Muscle layer of duodenum (tissue), 2 donors: Measurements from ENCODE around the gene AHDC1.
"Not testable (repeated sequence)": the region's sequence is repeated elsewhere in the genome, so short reads cannot be mapped to it uniquely, and the experiment has no call there.

ENCODE experiments used
- H3K27ac ChIP-seq: one replicate; pipeline ENCODE4 v1.7.0; 2013; ENCODE audit warnings: mild to moderate bottlenecking, low read length
- H3K27me3 ChIP-seq: one replicate; pipeline ENCODE4 v1.7.0; 2013; ENCODE audit warnings: low read depth, mild to moderate bottlenecking, control low read depth, low read length
- H3K36me3 ChIP-seq, 2 donors: one replicate each; pipeline ENCODE4 v1.7.0; 2013; ENCODE audit warnings: low read length in 2 of 2, control low read depth in 1 of 2, mild to moderate bottlenecking in 1 of 2; ENCODE audit not compliant: insufficient read depth in 2 of 2, control insufficient read depth in 1 of 2
- H3K4me1 ChIP-seq, 2 donors: one replicate each; pipeline ENCODE4 v1.7.0; 2013; ENCODE audit warnings: low read length in 2 of 2, mild to moderate bottlenecking in 2 of 2, control low read depth in 1 of 2, moderate library complexity in 1 of 2; ENCODE audit not compliant: insufficient read depth in 2 of 2, control insufficient read depth in 1 of 2
- H3K4me3 ChIP-seq, 2 donors: one replicate each; pipeline ENCODE4 v1.7.0; 2013; ENCODE audit warnings: low read length in 2 of 2, low read depth in 1 of 2, mild to moderate bottlenecking in 1 of 2
- H3K9me3 ChIP-seq, 2 donors: one replicate each; pipeline ENCODE4 v1.7.0; 2013; ENCODE audit warnings: low read length in 2 of 2, control low read depth in 1 of 2, mild to moderate bottlenecking in 1 of 2; ENCODE audit not compliant: control insufficient read depth in 1 of 2
- donor health status: healthy.

The AHDC1 gene

GRCh38 chr1:27632387-27633297 is 28.7 kb upstream of the AHDC1 start:
- peaks cover 0 to 6% of the 10 kb centered on the region in 2 donors for H3K4me1 ChIP-seq
- H3K27me3 ChIP-seq, result peaks cover 7% of the 10 kb centered on the region
- H3K4me3 ChIP-seq, result peak overlapping the region; percentile 11 to 60
- no peaks in the 10 kb centered on the region for H3K9me3 ChIP-seq
- peak overlapping the region; percentile 49 for H3K27ac ChIP-seq
- no peaks in the 10 kb centered on the region for H3K36me3 ChIP-seq

GRCh38 chr1:27630859-27631491 is 27.0 kb upstream of the AHDC1 start:
- no peaks in the 10 kb centered on the region for H3K36me3 ChIP-seq
- peak overlapping the region; percentile 74 for H3K27ac ChIP-seq
- no peaks in the 10 kb centered on the region for H3K9me3 ChIP-seq
- peaks cover 0 to 6% of the 10 kb centered on the region in 2 donors for H3K4me1 ChIP-seq
- peaks cover 7% of the 10 kb centered on the region for H3K27me3 ChIP-seq
- H3K4me3 ChIP-seq, result peak overlapping the region in 1 of 2 donors; percentile 14

- Histone ChIP-seq H3K27me3 (peaks cover 4% of the 10 kb centered on the region), H3K36me3 (no peaks in the 10 kb centered on the region), H3K4me3 (no peak overlapping the region), H3K27ac (peak overlapping the region; percentile 32), H3K4me1 (peaks cover 0 to 3% of the 10 kb centered on the region in 2 donors), H3K9me3 (no peaks in the 10 kb centered on the region)
Observed at GRCh38 chr1:27628712-27629111, 24.8 kb upstream of the AHDC1 start.

GRCh38 chr1:27627733-27628132 is 23.8 kb upstream of the AHDC1 start:
- H3K27me3 ChIP-seq, H3K27ac ChIP-seq, H3K4me3 ChIP-seq, H3K9me3 ChIP-seq, H3K36me3 ChIP-seq, H3K4me1 ChIP-seq: not testable (repeated sequence)

DNA sequence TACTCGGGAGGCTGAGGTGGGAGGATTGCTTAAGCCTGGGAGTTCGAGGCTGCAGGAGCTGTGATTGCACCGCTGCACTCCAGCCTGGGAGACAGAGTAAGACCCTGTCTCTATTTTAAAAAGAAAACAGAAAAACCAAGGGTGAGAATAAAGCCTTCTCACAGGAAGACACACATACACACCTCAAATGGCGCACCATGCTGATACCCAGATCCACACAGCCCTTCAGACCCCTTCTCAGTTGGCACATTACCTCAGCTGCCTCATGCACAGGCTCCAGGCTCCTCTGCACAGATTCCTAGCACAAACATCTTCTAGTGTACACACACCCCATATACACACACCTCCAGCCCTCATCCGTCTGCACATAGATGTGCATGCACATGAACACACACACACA is 23.1 kb upstream of the AHDC1 start:
- no peaks in the 10 kb centered on the region for H3K27me3 ChIP-seq
- no peak overlapping the region for H3K4me3 ChIP-seq
- no peak overlapping the region for H3K27ac ChIP-seq
- no peaks in the 10 kb centered on the region for H3K9me3 ChIP-seq
- H3K4me1 ChIP-seq, result peaks cover 0 to 3% of the 10 kb centered on the region in 2 donors
- no peaks in the 10 kb centered on the region for H3K36me3 ChIP-seq

DNA sequence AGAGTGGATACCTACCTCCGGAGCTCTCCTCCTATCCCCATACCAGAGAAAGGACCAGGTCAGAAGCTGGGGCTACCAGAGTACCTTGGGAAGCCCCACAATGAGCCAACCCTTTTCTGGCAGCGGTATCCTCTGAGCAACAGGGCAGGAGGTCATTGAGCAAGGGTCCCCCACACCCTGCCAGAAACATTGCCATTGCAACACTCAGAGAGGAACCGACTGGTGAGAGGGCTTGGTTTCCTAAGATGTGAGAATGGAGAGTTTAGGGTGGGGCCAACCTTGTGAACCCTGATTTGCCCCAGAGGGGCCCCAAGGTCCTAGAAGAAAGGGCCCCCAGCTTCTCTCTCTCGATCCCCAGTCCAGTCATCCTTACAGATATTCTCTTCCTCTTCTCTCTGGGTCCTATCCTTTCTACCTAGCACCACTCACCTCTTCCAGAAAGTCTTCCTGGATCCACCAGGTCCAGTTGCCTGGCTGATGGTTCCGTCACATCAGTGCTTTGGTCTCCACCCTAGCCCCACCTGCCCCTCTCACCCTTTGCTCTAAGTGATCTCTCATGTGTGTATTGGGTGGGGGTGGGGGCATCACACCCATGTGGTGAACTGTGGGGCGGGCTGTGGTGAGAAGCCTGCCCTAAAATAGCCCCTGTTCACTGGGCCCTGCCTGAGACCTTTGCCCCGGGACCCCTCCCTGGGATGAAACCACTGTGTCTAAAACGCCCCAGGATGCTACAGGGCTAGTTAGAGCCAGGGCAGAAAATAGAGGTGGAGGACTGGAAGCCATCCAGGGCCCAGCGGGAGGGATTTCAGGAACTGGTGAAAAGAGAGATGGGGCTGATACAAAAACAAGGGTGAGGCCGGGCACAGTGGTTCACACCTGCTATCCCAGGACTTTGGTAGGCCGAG is 22.3 kb upstream of the AHDC1 start:
- H3K4me1 ChIP-seq, result peaks cover 0 to 3% of the 10 kb centered on the region in 2 donors
- no peaks in the 10 kb centered on the region for H3K27me3 ChIP-seq
- H3K9me3 ChIP-seq, result no peaks in the 10 kb centered on the region
- H3K36me3 ChIP-seq, result no peaks in the 10 kb centered on the region
- no peak overlapping the region for H3K4me3 ChIP-seq
- H3K27ac ChIP-seq, result no peak overlapping the region

DNA sequence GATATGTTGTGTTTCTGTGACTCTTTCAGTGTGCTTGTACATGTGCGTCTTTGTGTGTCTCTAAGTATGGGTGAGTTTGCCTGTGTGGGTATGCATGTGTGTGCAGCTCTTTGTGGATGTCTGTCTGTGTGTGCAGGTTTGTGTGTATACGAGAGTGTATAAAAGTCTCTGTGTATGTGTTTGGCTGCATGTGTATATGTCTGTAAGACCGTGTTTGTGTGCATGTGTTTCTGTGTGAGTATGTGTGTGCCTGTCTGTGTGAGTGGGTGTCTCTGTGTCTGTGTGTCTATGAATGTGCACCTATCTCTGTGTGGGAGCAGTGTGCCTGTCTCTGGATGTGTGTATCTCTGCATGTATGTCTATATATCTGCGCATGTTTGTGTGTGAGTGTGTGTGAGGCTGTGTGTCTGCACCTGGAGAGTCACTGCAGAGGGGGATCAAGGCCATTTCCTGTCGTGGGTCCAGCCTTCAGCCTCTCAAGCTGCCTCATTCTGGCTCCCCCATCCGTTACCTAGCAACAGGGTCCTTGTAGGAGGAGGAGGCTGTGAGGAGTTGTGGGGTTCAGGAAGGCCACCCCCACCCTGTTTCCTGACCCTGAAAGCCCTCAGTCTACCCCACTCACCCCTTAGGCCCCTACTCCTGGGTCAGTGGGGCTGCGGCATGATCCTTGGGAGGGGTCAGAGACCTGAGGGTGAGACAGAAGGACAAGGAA is 20.7 kb upstream of the AHDC1 start:
- Histone ChIP-seq H3K27me3 (no peaks in the 10 kb centered on the region), H3K4me1 (peaks cover 0 to 3% of the 10 kb centered on the region in 2 donors), H3K36me3 (no peaks in the 10 kb centered on the region), H3K27ac (no peak overlapping the region), H3K9me3 (no peaks in the 10 kb centered on the region), H3K4me3 (no peak overlapping the region)

GRCh38 chr1:27623327-27624212 is 19.6 kb upstream of the AHDC1 start:
- H3K4me3 ChIP-seq, result no peak overlapping the region
- no peaks in the 10 kb centered on the region for H3K27me3 ChIP-seq
- H3K4me1 ChIP-seq, result peaks cover 0 to under 1% of the 10 kb centered on the region in 2 donors
- no peak overlapping the region for H3K27ac ChIP-seq
- no peaks in the 10 kb centered on the region for H3K9me3 ChIP-seq
- no peaks in the 10 kb centered on the region for H3K36me3 ChIP-seq

GRCh38 chr1:27622828-27623227 is 18.9 kb upstream of the AHDC1 start:
- no peaks in the 10 kb centered on the region for H3K36me3 ChIP-seq
- no peaks in the 10 kb centered on the region for H3K4me1 ChIP-seq
- no peaks in the 10 kb centered on the region for H3K27me3 ChIP-seq
- no peak overlapping the region for H3K4me3 ChIP-seq
- no peak overlapping the region for H3K27ac ChIP-seq
- H3K9me3 ChIP-seq, result no peaks in the 10 kb centered on the region
